Skeletal muscle tissue (tissue), 4 donors: ENCODE measurements around the gene LY86. TPM values are rescaled to one million over a fixed set of nuclear protein-coding genes. Genes with fewer than 3 reads are reported as not detected.

Source experiments
- H3K27ac ChIP-seq: one replicate; pipeline ENCODE4 v1.7.0; 2013; ENCODE audit warnings: mild to moderate bottlenecking, low read depth, low read length, inconsistent platforms
- H3K27me3 ChIP-seq, 3 donors: one replicate each; pipeline ENCODE4 v1.7.0; 2013; ENCODE audit warnings: low read length in 3 of 3; ENCODE audit not compliant: control insufficient read depth in 3 of 3, insufficient read depth in 3 of 3
- H3K36me3 ChIP-seq, 3 donors: one replicate each; pipeline ENCODE4 v1.7.0; 2013; ENCODE audit warnings: low read length in 3 of 3; ENCODE audit not compliant: control insufficient read depth in 3 of 3, insufficient read depth in 3 of 3
- H3K4me1 ChIP-seq, 3 donors: one replicate each; pipeline ENCODE4 v1.7.0; 2013; ENCODE audit warnings: low read length in 3 of 3, mild to moderate bottlenecking in 3 of 3; ENCODE audit not compliant: control insufficient read depth in 3 of 3, insufficient read depth in 3 of 3
- H3K4me3 ChIP-seq, 3 donors: one replicate each; pipeline ENCODE4 v1.7.0; 2013; ENCODE audit warnings: low read length in 3 of 3
- H3K9ac ChIP-seq, 3 donors: one replicate each; pipeline ENCODE4 v1.7.0; 2013; ENCODE audit warnings: low read length in 3 of 3, mild to moderate bottlenecking in 3 of 3, moderate library complexity in 2 of 3, low read depth in 1 of 3
- H3K9me3 ChIP-seq, 3 donors: one replicate each; pipeline ENCODE4 v1.7.0; 2013; ENCODE audit warnings: low read length in 3 of 3; ENCODE audit not compliant: control insufficient read depth in 3 of 3
- total RNA-seq: library from RNA; depleted of rRNA; stranded (reverse); fragments of >200 nt; gene quantifications from one replicate; pipeline ENCODE4 v1.2.3, GENCODE V29; 2014
- donor health status: Osteomylitis.

The LY86 gene
- total RNA-seq, 1 donor from 2014 or later = 6.8 TPM

- no peaks in the 10 kb centered on the region for H3K36me3 ChIP-seq
Observed at GRCh38 chr6:6556738-6557503, 31.6 kb upstream of the LY86 start.

GRCh38 chr6:6557504-6557839, 31.0 kb upstream of the LY86 start:
- Histone ChIP-seq H3K9ac (no peak overlapping the region), H3K4me3 (no peak overlapping the region), H3K36me3 (no peaks in the 10 kb centered on the region), H3K9me3 (no peaks in the 10 kb centered on the region), H3K27me3 (peaks cover 0 to 4% (median 2%) of the 10 kb centered on the region in 3 donors), H3K4me1 (no peaks in the 10 kb centered on the region), H3K27ac (no peak overlapping the region)

More at GRCh38 chr6:6556738-6557503, 31.6 kb upstream of the LY86 start:
- Histone ChIP-seq H3K27ac (no peak overlapping the region), H3K9ac (no peak overlapping the region), H3K4me3 (no peak overlapping the region), H3K27me3 (peaks cover 0 to 4% (median 2%) of the 10 kb centered on the region in 3 donors), H3K9me3 (no peaks in the 10 kb centered on the region), H3K4me1 (no peaks in the 10 kb centered on the region)

GRCh38 chr6:6557886-6558285, 30.6 kb upstream of the LY86 start:
- no peaks in the 10 kb centered on the region for H3K36me3 ChIP-seq
- H3K4me1 ChIP-seq = no peaks in the 10 kb centered on the region
- H3K27me3 ChIP-seq = peaks cover 0 to 4% (median 2%) of the 10 kb centered on the region in 3 donors
- H3K9me3 ChIP-seq = no peaks in the 10 kb centered on the region
- no peak overlapping the region for H3K4me3 ChIP-seq
- H3K9ac ChIP-seq = no peak overlapping the region
- no peak overlapping the region for H3K27ac ChIP-seq

- H3K9me3 ChIP-seq = no peaks in the 10 kb centered on the region
- no peak overlapping the region for H3K27ac ChIP-seq
- no peak overlapping the region for H3K4me3 ChIP-seq
- no peaks in the 10 kb centered on the region for H3K4me1 ChIP-seq
- H3K27me3 ChIP-seq = peaks cover 0 to 4% (median 2%) of the 10 kb centered on the region in 3 donors
- no peaks in the 10 kb centered on the region for H3K36me3 ChIP-seq
- H3K9ac ChIP-seq = no peak overlapping the region
Observed at GRCh38 chr6:6559994-6560570, 28.4 kb upstream of the LY86 start.

- Histone ChIP-seq H3K4me3 (no peak overlapping the region), H3K27ac (no peak overlapping the region), H3K27me3 (peaks cover 0 to 4% (median 2%) of the 10 kb centered on the region in 3 donors), H3K9me3 (no peaks in the 10 kb centered on the region), H3K9ac (no peak overlapping the region), H3K4me1 (no peaks in the 10 kb centered on the region), H3K36me3 (no peaks in the 10 kb centered on the region)
Observed at GRCh38 chr6:6560909-6561308, 27.6 kb upstream of the LY86 start.

GRCh38 chr6:6564154-6564553, 24.4 kb upstream of the LY86 start:
- H3K36me3 ChIP-seq = no peaks in the 10 kb centered on the region
- H3K4me1 ChIP-seq = no peaks in the 10 kb centered on the region
- no peak overlapping the region for H3K27ac ChIP-seq
- H3K4me3 ChIP-seq = no peak overlapping the region
- H3K9ac ChIP-seq = no peak overlapping the region
- H3K9me3 ChIP-seq = no peaks in the 10 kb centered on the region
- peaks cover 0 to 4% (median 4%) of the 10 kb centered on the region in 3 donors for H3K27me3 ChIP-seq

- no peaks in the 10 kb centered on the region for H3K36me3 ChIP-seq
- no peak overlapping the region for H3K4me3 ChIP-seq
- peaks cover 0 to 7% (median 3%) of the 10 kb centered on the region in 3 donors for H3K27me3 ChIP-seq
- H3K4me1 ChIP-seq = no peaks in the 10 kb centered on the region
- no peaks in the 10 kb centered on the region for H3K9me3 ChIP-seq
- no peak overlapping the region for H3K27ac ChIP-seq
- H3K9ac ChIP-seq = no peak overlapping the region
Observed at GRCh38 chr6:6565069-6565468, 23.5 kb upstream of the LY86 start.

GRCh38 chr6:6565488-6565887, 23.0 kb upstream of the LY86 start:
- Histone ChIP-seq H3K9me3 (no peaks in the 10 kb centered on the region), H3K27ac (no peak overlapping the region)

GRCh38 chr6:6566766-6567165, 21.8 kb upstream of the LY86 start:
- Histone ChIP-seq H3K36me3 (no peaks in the 10 kb centered on the region), H3K4me3 (no peak overlapping the region), H3K9me3 (no peaks in the 10 kb centered on the region)

More at GRCh38 chr6:6565488-6565887, 23.0 kb upstream of the LY86 start:
- Histone ChIP-seq H3K4me3 (no peak overlapping the region), H3K27me3 (peaks cover 0 to 7% (median 0%) of the 10 kb centered on the region in 3 donors), H3K9ac (no peak overlapping the region), H3K36me3 (no peaks in the 10 kb centered on the region), H3K4me1 (no peaks in the 10 kb centered on the region)

GRCh38 chr6:6569096-6569810, 19.3 kb upstream of the LY86 start:
- Histone ChIP-seq H3K27ac (no peak overlapping the region), H3K4me1 (no peaks in the 10 kb centered on the region), H3K9me3 (peaks cover 0 to 7% (median 0%) of the 10 kb centered on the region in 3 donors), H3K36me3 (no peaks in the 10 kb centered on the region), H3K27me3 (peaks cover 0 to 7% (median 0%) of the 10 kb centered on the region in 3 donors), H3K4me3 (no peak overlapping the region), H3K9ac (no peak overlapping the region)

More at GRCh38 chr6:6566766-6567165, 21.8 kb upstream of the LY86 start:
- Histone ChIP-seq H3K9ac (no peak overlapping the region), H3K27me3 (peaks cover 0 to 7% (median 0%) of the 10 kb centered on the region in 3 donors), H3K4me1 (no peaks in the 10 kb centered on the region), H3K27ac (no peak overlapping the region)
